Caco-2 (cell line): ENCODE measurements around the gene LMO7. TPM values are rescaled to one million over a fixed set of nuclear protein-coding genes. Genes with fewer than 3 reads are reported as not detected.

ENCODE experiments used
- BruUV-seq: library from RNA; stranded (reverse); fragments of 400-500 nt; replicated peaks from 2 replicates; lab custom pipeline; 2021; lab: Mats Ljungman, UMichigan
- CTCF ChIA-PET: fragments of 300-600 bp; sonication (Branson Sonifier 250); formaldehyde crosslinking; loops from one replicate; lab custom pipeline; 2022; ENCODE audit warnings: antibody characterized with exemption; lab: Charles Lee
- POLR2A ChIA-PET: fragments of 300-600 bp; sonication (Branson Sonifier 250); formaldehyde crosslinking; loops from one replicate; lab custom pipeline; 2022; ENCODE audit warnings: antibody characterized with exemption; lab: Charles Lee
- DNase-seq, 2 experiments: peaks; one replicate each; pipeline versions ENCODE4 v3.0.0 to v3.0.0-alpha.2; 2020 to 2022
- H3K27me3 ChIP-seq: replicated peaks from 2 replicates; pipeline ENCODE4 v1.6.0; 2011; ENCODE audit warnings: low read length; ENCODE audit not compliant: control insufficient read depth, insufficient read depth
- H3K36me3 ChIP-seq: 2 replicates; pipeline ENCODE4 v1.5.1; 2011; ENCODE audit warnings: low read length; ENCODE audit not compliant: control insufficient read depth, insufficient read depth
- H3K4me1 ChIP-seq: fragments of 250-450 bp; sonication (Bioruptor Pico); 2 replicates; pipeline ENCODE4 v1.5.1; 2020; ENCODE audit warnings: mild to moderate bottlenecking
- H3K4me3 ChIP-seq: 2 replicates; pipeline ENCODE4 v1.5.1; 2011; ENCODE audit warnings: low read depth, mild to moderate bottlenecking, control low read depth, low read length
- H3K9me3 ChIP-seq: fragments of 250-450 bp; sonication (Bioruptor Pico); 2 replicates; pipeline ENCODE4 v1.5.1; 2020; ENCODE audit warnings: mild to moderate bottlenecking, moderate library complexity
- H3K27ac Mint-ChIP-seq: one replicate; pipeline ENCODE4 v1.8.0; 2022; ENCODE audit warnings: mixed read lengths; ENCODE audit not compliant: unreplicated experiment
- H3K27me3 Mint-ChIP-seq: one replicate; pipeline ENCODE4 v1.8.0; 2022; ENCODE audit warnings: mixed read lengths; ENCODE audit not compliant: insufficient read depth, unreplicated experiment
- H3K36me3 Mint-ChIP-seq: one replicate; pipeline ENCODE4 v1.8.0; 2022; ENCODE audit warnings: mild to moderate bottlenecking, mixed read lengths; ENCODE audit not compliant: insufficient read depth, unreplicated experiment
- H3K4me1 Mint-ChIP-seq: one replicate; pipeline ENCODE4 v1.8.0; 2022; ENCODE audit warnings: low read depth, mixed read lengths; ENCODE audit not compliant: unreplicated experiment
- H3K4me3 Mint-ChIP-seq: one replicate; pipeline ENCODE4 v1.8.0; 2022; ENCODE audit warnings: mild to moderate bottlenecking, moderate library complexity, mixed read lengths; ENCODE audit not compliant: unreplicated experiment
- H3K9me3 Mint-ChIP-seq: one replicate; pipeline ENCODE4 v1.8.0; 2022; ENCODE audit warnings: mixed read lengths; ENCODE audit not compliant: unreplicated experiment
- CTCF ChIP-seq, 2 experiments: fragments of 200-600 bp in 1 of 2; IDR thresholded peaks; 1 replicate in 1 of 2; 2 replicates in 1 of 2; pipeline versions ENCODE4 v1.5.1 to v1.8.0; 2011 to 2022; ENCODE audit warnings: antibody characterized with exemption in 1 of 2, control low read depth in 1 of 2, inconsistent platforms in 1 of 2, low read depth in 1 of 2, low read length in 1 of 2, mild to moderate bottlenecking in 1 of 2, moderate library complexity in 1 of 2; ENCODE audit not compliant: insufficient read depth in 1 of 2, severe bottlenecking in 1 of 2, unreplicated experiment in 1 of 2
- intact Hi-C: fragments of 100-400 bp; cut with micrococcal nuclease; formaldehyde crosslinking; loops from one replicate; pipeline ENCODE4 v1.10.0; 2022; ENCODE audit not compliant: unreplicated experiment
- total RNA-seq: library from RNA; stranded (reverse); gene quantifications from 2 replicates; pipeline ENCODE4 v1.2.3, GENCODE V29; 2022

Gene LMO7
- total RNA-seq, 1 experiment from 2014 or later, result 209 TPM

- intact Hi-C loops, result no loop called here
- H3K9me3 Mint-ChIP-seq, result no peaks in the 10 kb centered on the region
- DNase-seq, result no peak
- H3K4me1 Mint-ChIP-seq, result peaks cover 10% of the 10 kb centered on the region
- Histone ChIP-seq H3K36me3 (no peaks in the 10 kb centered on the region), H3K4me1 (peaks cover 16% of the 10 kb centered on the region), H3K4me3 (no peak overlapping the region), H3K27me3 (no peaks in the 10 kb centered on the region), H3K9me3 (no peaks in the 10 kb centered on the region)
- H3K27me3 Mint-ChIP-seq, result no peaks in the 10 kb centered on the region
- ChIA-PET CTCF (interaction anchor here (0.8 kb wide), 1 partner anchor 52 kb away, joined by 4 read pairs; no protein-coding TSS in a partner anchor), POLR2A (no interaction called here)
- no peak overlapping the region for H3K4me3 Mint-ChIP-seq
- no peak for TF ChIP-seq CTCF (IDR thresholded peaks at IDR 0.05; ENCODE audit: insufficient read depth in 1 of 2, low read depth in 1 of 2, low read length in 1 of 2, severe bottlenecking in 1 of 2, unreplicated experiment in 1 of 2)
- peaks cover 25% of the 10 kb centered on the region for H3K36me3 Mint-ChIP-seq
- BruUV-seq, result no TSS peak
- H3K27ac Mint-ChIP-seq, result no peak overlapping the region
Measured at GRCh38 chr13:75812751-75813181, 176.6 kb downstream of the LMO7 start.

- Mint-ChIP-seq H3K4me3 (no peak overlapping the region), H3K4me1 (peaks cover 10% of the 10 kb centered on the region), H3K36me3 (peaks cover 20% of the 10 kb centered on the region), H3K27me3 (no peaks in the 10 kb centered on the region), H3K27ac (no peak overlapping the region), H3K9me3 (no peaks in the 10 kb centered on the region)
- TF ChIP-seq CTCF (IDR thresholded peaks at IDR 0.05; ENCODE audit: insufficient read depth in 1 of 2, low read depth in 1 of 2, low read length in 1 of 2, severe bottlenecking in 1 of 2, unreplicated experiment in 1 of 2), result no peak
- H3K36me3 ChIP-seq, result no peaks in the 10 kb centered on the region
- POLR2A ChIA-PET, result no interaction called here
- no peaks in the 10 kb centered on the region for H3K9me3 ChIP-seq
- no peaks in the 10 kb centered on the region for H3K27me3 ChIP-seq
- no peak overlapping the region for H3K4me3 ChIP-seq
- CTCF ChIA-PET, result interaction anchor here (0.8 kb wide), 1 partner anchor 53 kb away, joined by 4 read pairs; no protein-coding TSS in a partner anchor
- BruUV-seq, result no TSS peak
- no peak for DNase-seq
- intact Hi-C loops, result no loop called here
- H3K4me1 ChIP-seq, result peaks cover 16% of the 10 kb centered on the region
Measured at GRCh38 chr13:75813323-75813722, 177.2 kb downstream of the LMO7 start.

- Mint-ChIP-seq H3K9me3 (no peaks in the 10 kb centered on the region), H3K27ac (no peak overlapping the region), H3K27me3 (no peaks in the 10 kb centered on the region), H3K4me1 (peaks cover 2% of the 10 kb centered on the region), H3K36me3 (peaks cover 41% of the 10 kb centered on the region), H3K4me3 (no peak overlapping the region)
- intact Hi-C loops, result no loop called here
- Histone ChIP-seq H3K4me1 (peaks cover 7% of the 10 kb centered on the region), H3K27me3 (no peaks in the 10 kb centered on the region), H3K9me3 (no peaks in the 10 kb centered on the region), H3K36me3 (peaks cover 2% of the 10 kb centered on the region), H3K4me3 (no peak overlapping the region)
- no TSS peak for BruUV-seq
- no peak for TF ChIP-seq CTCF (IDR thresholded peaks at IDR 0.05; ENCODE audit: insufficient read depth in 1 of 2, low read depth in 1 of 2, low read length in 1 of 2, severe bottlenecking in 1 of 2, unreplicated experiment in 1 of 2)
- POLR2A ChIA-PET, result no interaction called here
- no peak for DNase-seq
- CTCF ChIA-PET, result no interaction called here
Measured at GRCh38 chr13:75818179-75818967, 182.2 kb downstream of the LMO7 start.
